Measurements from ENCODE around the gene TRPC3.

DNA sequence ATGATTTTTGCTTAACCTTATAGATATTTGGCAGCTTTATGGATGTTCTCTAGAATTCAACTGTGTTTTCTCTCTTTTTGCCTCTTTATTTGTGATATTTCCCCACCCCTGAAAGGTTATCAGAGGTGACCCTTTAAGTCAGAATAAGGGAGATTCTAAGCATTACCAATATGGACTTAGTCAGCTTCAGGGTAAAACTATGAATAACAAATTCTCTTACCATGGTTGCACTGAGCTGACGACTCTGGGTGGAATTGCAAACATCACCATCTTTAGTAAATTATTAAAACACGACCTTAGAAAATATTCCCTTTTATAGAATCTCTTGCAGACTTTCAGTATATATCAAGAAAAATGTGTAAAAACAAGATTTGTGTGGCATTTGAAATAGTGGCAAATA lies 21.6 kb downstream of the TRPC3 start:
- no peak for TF ChIP-seq EZH2phosphoT487 (IDR thresholded peaks at IDR 0.05; ENCODE audit: borderline replicate concordance, low read depth, low read length)
- TF ChIP-seq, protein P1, sequence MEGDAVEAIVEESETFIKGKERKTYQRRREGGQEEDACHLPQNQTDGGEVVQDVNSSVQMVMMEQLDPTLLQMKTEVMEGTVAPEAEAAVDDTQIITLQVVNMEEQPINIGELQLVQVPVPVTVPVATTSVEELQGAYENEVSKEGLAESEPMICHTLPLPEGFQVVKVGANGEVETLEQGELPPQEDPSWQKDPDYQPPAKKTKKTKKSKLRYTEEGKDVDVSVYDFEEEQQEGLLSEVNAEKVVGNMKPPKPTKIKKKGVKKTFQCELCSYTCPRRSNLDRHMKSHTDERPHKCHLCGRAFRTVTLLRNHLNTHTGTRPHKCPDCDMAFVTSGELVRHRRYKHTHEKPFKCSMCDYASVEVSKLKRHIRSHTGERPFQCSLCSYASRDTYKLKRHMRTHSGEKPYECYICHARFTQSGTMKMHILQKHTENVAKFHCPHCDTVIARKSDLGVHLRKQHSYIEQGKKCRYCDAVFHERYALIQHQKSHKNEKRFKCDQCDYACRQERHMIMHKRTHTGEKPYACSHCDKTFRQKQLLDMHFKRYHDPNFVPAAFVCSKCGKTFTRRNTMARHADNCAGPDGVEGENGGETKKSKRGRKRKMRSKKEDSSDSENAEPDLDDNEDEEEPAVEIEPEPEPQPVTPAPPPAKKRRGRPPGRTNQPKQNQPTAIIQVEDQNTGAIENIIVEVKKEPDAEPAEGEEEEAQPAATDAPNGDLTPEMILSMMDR (conservative IDR thresholded peaks at IDR 0.05; ENCODE audit: low read length) = no peak

Data from OCI-LY7 (cell line).